ENCODE results near the gene RECQL5.

- no peak for TF ChIP-seq CTCF (IDR thresholded peaks at IDR 0.05)
- no peak for TF ChIP-seq POLR2A (IDR thresholded peaks at IDR 0.05)
Observed at GRCh38 chr17:75584849-75585175, 82.1 kb downstream of the RECQL5 start.

Measured in tibial nerve (tissue), 3 donors.